A673 (cell line): Measurements from ENCODE around the gene C1orf174.

Experiments used
- CTCF ChIP-seq: fragments of 300-800, 200-600 bp; sonication (generic); conservative IDR thresholded peaks from 2 replicates; pipeline ENCODE4 v1.5.1; 2017; ENCODE audit warnings: low read depth, mild to moderate bottlenecking, antibody characterized with exemption, low read length, moderate library complexity, mixed read lengths
- EZH2 ChIP-seq: fragments of 200-600 bp; sonication (generic); IDR thresholded peaks from 2 replicates; pipeline ENCODE4 v1.6.1; 2017; ENCODE audit warnings: borderline replicate concordance, low read depth, mild to moderate bottlenecking, mixed read lengths, antibody characterized with exemption, low read length; ENCODE audit not compliant: poor library complexity, severe bottlenecking

DNA sequence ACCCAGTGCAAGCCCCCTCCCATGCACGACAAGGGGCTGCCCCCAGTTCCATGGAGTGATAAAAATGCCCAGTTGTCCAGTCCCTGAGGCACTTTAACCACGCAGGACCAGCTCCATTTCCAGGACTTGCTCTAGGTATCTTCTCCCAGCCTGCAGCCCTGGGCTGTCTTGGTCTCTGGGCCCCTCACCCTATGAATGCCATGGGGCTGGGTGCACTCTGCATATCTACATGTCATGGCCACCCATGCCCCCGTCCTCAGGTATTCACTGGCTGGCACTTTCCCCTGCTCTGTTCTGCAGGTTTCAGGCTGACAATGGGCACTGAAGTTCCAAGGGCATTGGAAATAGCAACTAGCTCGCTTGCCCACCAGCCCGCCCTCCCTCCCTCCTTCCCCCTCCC, 19.6 kb upstream of the C1orf174 start:
- TF ChIP-seq CTCF (no peak), EZH2 (no peak)
